Stomach (tissue), 9 donors: ENCODE results near the gene NCK2. TPM values are rescaled to one million over a fixed set of nuclear protein-coding genes. Genes with fewer than 3 reads are reported as not detected.

ENCODE experiments used
- DNase-seq, 2 donors: peaks; one replicate each; pipeline versions ENCODE4 v3.0.0 to v3.0.0-alpha.2; 2013 to 2019
- H3K27ac ChIP-seq, 5 donors: fragments of 200-600 bp in 4 of 5; sonication (generic) in 4 of 5; one replicate each; pipeline ENCODE4 v1.5.1; 2013 to 2019; ENCODE audit warnings: mild to moderate bottlenecking in 1 of 5, moderate library complexity in 1 of 5
- H3K27me3 ChIP-seq, 3 donors: fragments of 200-600 bp; sonication (generic); one replicate each; pipeline ENCODE4 v1.5.1; 2017 to 2019; ENCODE audit warnings: mixed run types in 1 of 3
- H3K36me3 ChIP-seq, 4 donors: fragments of 200-600 bp; sonication (generic); 1 replicate in 3 of 4; 2 replicates in 1 of 4; pipeline ENCODE4 v1.5.1; 2016 to 2019
- H3K4me1 ChIP-seq, 4 donors: fragments of 200-600 bp; sonication (generic); one replicate each; pipeline ENCODE4 v1.5.1; 2016 to 2019
- H3K4me3 ChIP-seq, 4 donors: fragments of 200-600 bp; sonication (generic) in 3 of 4; one replicate each; pipeline ENCODE4 v1.5.1; 2016 to 2019; ENCODE audit warnings: mild to moderate bottlenecking in 1 of 4
- H3K9me3 ChIP-seq, 4 donors: fragments of 200-600 bp; sonication (generic); one replicate each; pipeline ENCODE4 v1.5.1; 2016 to 2019
- CTCF ChIP-seq, 7 experiments: fragments of 450-650 bp in 4 of 7; fragments of 200-600 bp in 3 of 7; sonication (generic) in 3 of 7; IDR thresholded peaks; one replicate each; pipeline ENCODE4 v1.5.1; 2016 to 2019; ENCODE audit warnings: antibody characterized with exemption in 7 of 7, control low read depth in 2 of 7, mild to moderate bottlenecking in 1 of 7
- EP300 ChIP-seq: sonication (generic); formaldehyde crosslinking; IDR thresholded peaks from one replicate; pipeline ENCODE4 v1.6.1; 2017; ENCODE audit warnings: antibody characterized with exemption
- POLR2A ChIP-seq, 4 donors: fragments of 450-650 bp; IDR thresholded peaks; one replicate each; pipeline ENCODE4 v1.6.1; 2016; ENCODE audit warnings: antibody characterized with exemption in 4 of 4, control low read depth in 2 of 4, mild to moderate bottlenecking in 1 of 4, moderate library complexity in 1 of 4
- POLR2AphosphoS5 ChIP-seq, 3 donors: sonication (generic); formaldehyde crosslinking; IDR thresholded peaks; one replicate each; pipeline ENCODE4 v1.6.1; 2016; ENCODE audit warnings: antibody characterized with exemption in 3 of 3
- WGBS, 5 donors: extraction: QIAGEN DNeasy Blood & Tissue Kit in 3 of 5; methylation state at CpG; one replicate each; pipeline versions ENCODE4 v1.1.5 to v1.1.7; 2013 to 2018; 5-methylcytosine and 5-hydroxymethylcytosine counted together
- intact Hi-C: fragments of 100-400 bp; cut with DNase I; formaldehyde crosslinking; loops from one replicate; pipeline ENCODE4 v1.15.1; 2023; ENCODE audit warnings: low total_unique reads
- polyA plus RNA-seq, 3 donors: library from polyadenylated mRNA; stranded (reverse); fragments of 200-250 nt; gene quantifications; one replicate each; pipeline ENCODE4 v1.2.3, GENCODE V29; 2013
- total RNA-seq, 5 donors: library from RNA; depleted of rRNA; stranded (reverse); fragments of >200 nt; gene quantifications; one replicate each; pipeline versions ENCODE4 v1.1.0 to v1.2.3, GENCODE V29; 2014 to 2016
- donor health status: healthy with polysubstance abuse.
- donor health status: Bipolar disorder and iron deficiency.
- donor health status: healthy.

Gene NCK2
- total and polyA plus RNA-seq, 8 donors, result 23.1 to 88.9 (median 42.6) TPM

GRCh38 chr2:105785095-105785847 is 40.6 kb downstream of the NCK2 start:
- Histone ChIP-seq H3K9me3 (no peaks in the 10 kb centered on the region), H3K4me1 (peaks cover 13 to 96% (median 77%) of the 10 kb centered on the region in 4 donors), H3K36me3 (peaks cover 0 to 6% (median 3%) of the 10 kb centered on the region in 4 donors), H3K27me3 (no peaks in the 10 kb centered on the region), H3K27ac (no peak overlapping the region), H3K4me3 (no peak overlapping the region)
- WGBS, 5 donors, result 77 to 85% (median 80%) methylated on average over 17 of the region's 17 CpGs
- TF ChIP-seq POLR2AphosphoS5 (IDR thresholded peaks at IDR 0.05) (no peak), EP300 (no peak)
- intact Hi-C loops, result no loop called here
- peak in 1 of 2 donors; percentile 61 for DNase-seq

DNA sequence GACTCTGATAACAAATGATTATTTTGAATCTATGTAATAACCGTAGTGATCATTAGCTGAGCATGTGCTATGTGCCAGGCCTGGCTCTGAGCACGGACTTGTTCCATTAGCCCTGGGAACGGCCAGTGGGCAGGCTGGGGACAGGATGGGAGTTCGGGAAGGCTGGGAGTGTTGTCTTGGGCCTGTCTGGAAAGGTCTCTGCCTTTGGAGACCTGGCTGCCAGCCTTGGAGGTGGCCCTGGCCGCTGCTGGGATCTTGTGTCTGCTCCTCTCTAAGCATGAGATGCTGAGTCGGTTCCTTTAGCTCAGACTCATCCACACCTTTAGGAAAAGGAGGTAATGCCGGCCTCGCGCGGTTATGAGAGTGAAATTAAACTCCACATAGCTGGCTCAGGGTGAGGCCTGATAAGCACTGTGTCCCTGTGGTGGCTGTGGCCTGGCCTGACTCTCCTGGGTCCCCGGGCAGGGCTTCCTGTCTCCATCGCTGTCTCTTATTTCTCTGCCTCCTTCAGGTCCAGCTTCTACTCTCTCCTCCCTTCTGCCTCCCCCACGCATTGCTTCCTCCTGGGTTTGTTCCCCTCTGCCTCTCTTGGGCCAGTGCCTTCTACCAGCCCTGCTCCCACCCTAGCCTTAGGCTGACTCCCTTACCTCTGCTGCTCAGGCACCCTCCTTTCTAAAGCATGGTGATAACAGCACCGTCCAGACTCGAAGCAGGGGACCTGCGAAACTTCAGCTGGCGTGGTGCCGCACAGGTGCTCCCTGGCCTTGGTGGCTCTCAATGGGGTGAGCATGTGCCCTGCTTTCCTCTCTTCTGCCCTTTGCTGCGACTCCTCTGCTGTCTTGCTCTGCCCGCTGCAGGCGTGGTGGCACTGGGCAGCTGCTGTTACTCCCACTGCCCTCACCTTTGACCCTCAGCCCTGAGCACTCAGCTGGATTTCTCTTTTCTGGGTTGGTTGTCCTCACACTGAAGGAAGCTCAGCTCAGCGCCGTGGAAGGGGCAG is 41.8 kb downstream of the NCK2 start:
- Histone ChIP-seq H3K27ac (peak overlapping the region in 3 of 5 donors; percentile 3 to 24 (median 20)), H3K27me3 (no peaks in the 10 kb centered on the region), H3K4me1 (peaks cover 23 to 95% (median 74%) of the 10 kb centered on the region in 4 donors), H3K4me3 (no peak overlapping the region), H3K36me3 (peaks cover 0 to 6% (median 3%) of the 10 kb centered on the region in 4 donors), H3K9me3 (no peaks in the 10 kb centered on the region)
- WGBS, 5 donors, result 58 to 69% (median 61%) methylated on average over 19 to 23 of the region's 23 CpGs
- intact Hi-C loops, result no loop called here
- no peak for TF ChIP-seq POLR2AphosphoS5 (IDR thresholded peaks at IDR 0.05)
- TF ChIP-seq CTCF (IDR thresholded peaks at IDR 0.05), result no peak
- TF ChIP-seq POLR2A (IDR thresholded peaks at IDR 0.05), result no peak
- no peak for TF ChIP-seq EP300
- no peak for DNase-seq

DNA sequence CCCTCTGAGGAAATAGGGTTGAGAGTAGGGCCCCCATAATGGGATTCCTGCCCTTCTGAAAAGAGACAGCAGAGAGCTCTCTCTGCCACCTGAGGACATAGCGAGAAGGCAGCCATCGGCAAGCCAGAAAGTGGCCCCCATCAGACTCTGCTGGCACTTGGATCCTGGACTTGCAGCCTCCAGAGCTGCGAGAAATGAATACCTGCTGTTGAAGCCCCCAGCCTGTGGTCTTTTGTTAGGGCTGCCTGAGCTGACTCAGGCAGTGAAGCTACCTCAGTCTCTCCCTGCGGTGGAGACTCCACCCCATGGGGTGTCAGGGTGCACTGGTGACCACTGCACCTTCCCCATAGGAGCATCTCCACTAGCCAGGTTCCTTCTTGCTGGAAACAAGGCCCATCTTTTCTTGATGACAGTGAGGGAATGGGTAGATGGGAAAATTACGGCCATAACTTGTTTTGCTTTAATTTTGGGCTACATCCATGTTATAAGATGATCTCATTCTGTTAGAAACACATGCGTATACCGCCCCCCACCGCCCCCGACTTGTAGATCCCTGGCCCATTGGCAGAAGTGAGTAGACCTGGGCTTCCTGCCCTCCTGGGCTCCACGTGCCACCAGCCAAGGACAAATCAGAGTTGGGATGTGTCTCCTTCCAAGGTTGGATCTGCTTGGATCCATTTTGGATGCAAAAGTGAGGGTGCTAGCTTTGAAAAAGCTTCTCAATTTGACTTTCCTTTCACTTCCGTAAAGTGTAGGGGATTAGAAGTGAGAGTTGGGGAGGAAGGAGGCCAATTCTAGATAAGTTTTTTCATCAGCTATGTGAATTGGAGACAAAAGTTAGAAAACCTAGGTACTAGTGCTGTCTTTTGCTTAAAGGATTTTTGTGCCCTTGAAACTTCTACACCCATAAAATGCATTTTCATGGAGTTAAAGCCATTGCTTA is 42.9 kb downstream of the NCK2 start:
- intact Hi-C loops, result no loop called here
- TF ChIP-seq POLR2A (IDR thresholded peaks at IDR 0.05), result no peak
- TF ChIP-seq EP300, result no peak
- no peak for TF ChIP-seq POLR2AphosphoS5 (IDR thresholded peaks at IDR 0.05)
- no peak for TF ChIP-seq CTCF (IDR thresholded peaks at IDR 0.05)
- Histone ChIP-seq H3K9me3 (no peaks in the 10 kb centered on the region), H3K4me1 (peaks cover 23 to 90% (median 71%) of the 10 kb centered on the region in 4 donors), H3K4me3 (no peak overlapping the region), H3K27ac (peak overlapping the region in 1 of 5 donors; percentile 20), H3K27me3 (no peaks in the 10 kb centered on the region), H3K36me3 (peaks cover 0 to 6% (median 3%) of the 10 kb centered on the region in 4 donors)
- WGBS, 5 donors, result 76 to 92% (median 89%) methylated on average over 10 to 11 of the region's 11 CpGs
- DNase-seq, result no peak

DNA sequence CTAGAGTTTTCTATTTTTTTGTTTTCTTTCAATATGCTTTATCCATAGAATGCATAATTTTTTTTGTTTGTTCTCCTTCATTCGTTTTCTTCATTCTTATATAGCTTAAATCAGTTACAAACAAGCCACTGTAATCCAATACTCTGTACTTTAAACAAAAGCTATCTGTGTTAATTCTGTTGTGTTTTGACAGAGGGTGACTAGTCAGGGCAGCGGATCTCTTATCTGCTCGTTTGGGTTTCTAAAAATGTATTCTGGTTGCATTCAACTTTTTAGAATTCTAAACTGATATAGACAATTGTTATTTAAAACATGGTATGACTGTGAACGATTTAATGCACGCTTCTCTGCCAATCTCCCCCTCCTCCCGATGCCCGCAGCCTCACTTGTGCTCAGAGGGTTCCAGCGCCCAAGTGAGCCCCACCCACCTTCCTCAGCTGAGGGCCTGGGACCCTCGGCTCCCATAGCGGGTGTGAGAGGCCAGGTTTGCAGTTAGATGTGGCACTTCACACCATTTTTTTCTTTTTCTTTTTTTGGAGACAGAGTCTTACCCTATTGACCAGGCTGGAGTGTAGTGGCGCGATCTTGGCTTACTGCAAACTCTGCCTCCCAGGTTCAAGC is 44.1 kb downstream of the NCK2 start:
- Histone ChIP-seq H3K4me3 (no peak overlapping the region), H3K9me3 (no peaks in the 10 kb centered on the region), H3K4me1 (peaks cover 23 to 85% (median 68%) of the 10 kb centered on the region in 4 donors), H3K27me3 (no peaks in the 10 kb centered on the region), H3K27ac (no peak overlapping the region), H3K36me3 (peaks cover 0 to 4% (median 2%) of the 10 kb centered on the region in 4 donors)
- DNase-seq, result no peak
- intact Hi-C loops, result no loop called here
- TF ChIP-seq EP300, result no peak
- TF ChIP-seq POLR2A (IDR thresholded peaks at IDR 0.05), result no peak
- TF ChIP-seq CTCF (IDR thresholded peaks at IDR 0.05), result no peak
- TF ChIP-seq POLR2AphosphoS5 (IDR thresholded peaks at IDR 0.05), result no peak
- 70 to 83% (median 77%) methylated on average over 12 of the region's 12 CpGs for WGBS, 5 donors
